ENCODE measurements around the gene IDI2. TPM values are rescaled to one million over a fixed set of nuclear protein-coding genes. Genes with fewer than 3 reads are reported as not detected.

IDI2 gene
- polyA plus RNA-seq, 1 donor = not detected

DNA sequence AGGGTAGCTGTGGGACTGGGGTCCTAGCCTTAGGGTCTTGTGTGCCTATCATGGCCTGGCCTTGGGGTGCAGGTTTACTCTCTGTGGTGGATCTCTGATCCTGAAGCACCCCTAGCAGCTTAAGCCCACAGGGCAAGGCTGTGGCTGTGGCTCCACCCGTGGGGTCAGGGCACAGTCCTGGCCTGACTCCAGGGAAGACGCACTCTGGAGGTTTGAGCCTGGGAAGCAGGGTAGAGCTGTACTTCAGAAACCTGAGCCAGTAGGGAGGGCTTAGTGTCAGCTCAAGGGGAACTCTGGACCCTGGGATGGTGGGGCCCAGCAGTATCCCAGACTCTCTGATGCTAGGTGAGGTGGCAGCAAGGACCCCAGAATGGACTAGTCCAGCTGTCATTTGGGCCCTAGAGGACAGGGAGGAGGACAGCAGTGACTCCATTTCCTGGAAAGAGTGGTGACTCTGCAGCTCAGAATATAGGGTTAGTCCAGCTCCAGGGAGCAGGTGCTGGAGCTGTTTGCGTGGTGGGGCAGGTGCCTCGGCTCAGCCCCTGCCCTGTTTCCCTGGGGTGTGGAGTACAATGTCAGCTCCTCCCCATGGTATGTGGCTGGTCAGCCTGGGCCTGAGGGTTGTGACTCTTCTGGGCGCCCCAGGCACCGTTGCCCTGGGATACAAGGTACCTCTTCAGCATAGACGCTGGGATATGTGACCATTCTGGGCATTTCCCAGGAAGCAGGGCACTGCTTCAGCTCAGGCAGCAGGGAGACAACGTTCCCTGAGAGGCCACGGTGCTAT is 21.6 kb downstream of the IDI2 start:
- no peak for DNase-seq

- DNase-seq = no peak
Observed at GRCh38 chr10:1002425-1003006, 23.1 kb downstream of the IDI2 start.

DNA sequence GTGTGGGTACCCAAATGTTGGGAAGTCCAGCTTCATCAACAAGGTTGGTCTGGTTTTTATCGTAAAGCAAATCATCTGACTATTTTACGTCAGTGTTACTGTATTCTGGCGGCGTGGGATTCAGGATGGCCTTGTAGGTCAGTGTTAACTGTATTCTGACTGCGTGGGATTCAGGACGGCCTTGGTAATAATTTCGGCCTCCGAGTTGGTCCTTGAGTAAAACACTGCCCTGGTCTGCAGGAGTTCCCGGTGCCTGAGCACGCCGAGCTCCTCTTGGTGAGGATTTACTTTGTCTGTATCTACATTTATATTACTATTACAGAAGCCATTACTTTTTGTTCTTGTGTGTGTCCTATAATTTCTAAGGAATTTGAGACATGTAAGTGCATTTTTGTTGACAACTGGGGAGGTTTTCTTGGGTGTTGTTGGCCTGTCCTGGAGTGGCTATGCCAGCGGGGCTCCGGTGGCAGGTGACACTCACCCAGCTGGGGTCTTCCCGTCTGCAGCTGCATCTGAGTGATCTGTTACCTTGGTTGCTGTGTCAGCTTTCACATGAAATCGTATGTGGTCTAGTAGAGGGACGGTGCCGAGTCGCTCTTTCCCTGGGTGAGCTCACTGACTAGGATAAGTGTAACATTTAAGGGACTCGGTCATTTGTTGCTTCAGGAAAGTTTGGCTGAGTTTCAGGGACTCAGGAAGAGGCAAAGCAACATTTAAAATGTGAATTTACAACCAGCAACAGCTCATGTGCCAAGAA is 28.2 kb downstream of the IDI2 start:
- no peak for DNase-seq

DNA sequence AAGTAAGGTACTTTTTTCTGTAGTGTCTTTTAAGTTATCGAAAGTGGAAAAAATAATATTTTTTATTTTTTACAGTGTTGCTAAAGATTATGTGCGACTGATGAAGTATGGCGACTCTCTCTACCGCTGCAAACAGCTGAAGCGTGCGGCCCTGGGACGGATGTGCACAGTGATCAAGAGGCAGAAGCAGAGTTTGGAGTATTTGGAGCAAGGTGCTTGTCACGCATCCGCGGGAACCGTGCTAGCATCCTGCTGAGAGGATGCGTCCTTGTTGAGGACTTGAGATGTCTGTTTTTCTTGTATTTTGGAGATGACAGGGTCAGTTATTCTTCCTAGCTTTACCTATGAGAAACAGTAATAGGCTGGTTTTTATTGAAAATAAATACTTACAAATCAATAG is 29.6 kb downstream of the IDI2 start:
- no peak for DNase-seq

GRCh38 chr10:995559-995926 is 30.1 kb downstream of the IDI2 start:
- DNase-seq = no peak

DNA sequence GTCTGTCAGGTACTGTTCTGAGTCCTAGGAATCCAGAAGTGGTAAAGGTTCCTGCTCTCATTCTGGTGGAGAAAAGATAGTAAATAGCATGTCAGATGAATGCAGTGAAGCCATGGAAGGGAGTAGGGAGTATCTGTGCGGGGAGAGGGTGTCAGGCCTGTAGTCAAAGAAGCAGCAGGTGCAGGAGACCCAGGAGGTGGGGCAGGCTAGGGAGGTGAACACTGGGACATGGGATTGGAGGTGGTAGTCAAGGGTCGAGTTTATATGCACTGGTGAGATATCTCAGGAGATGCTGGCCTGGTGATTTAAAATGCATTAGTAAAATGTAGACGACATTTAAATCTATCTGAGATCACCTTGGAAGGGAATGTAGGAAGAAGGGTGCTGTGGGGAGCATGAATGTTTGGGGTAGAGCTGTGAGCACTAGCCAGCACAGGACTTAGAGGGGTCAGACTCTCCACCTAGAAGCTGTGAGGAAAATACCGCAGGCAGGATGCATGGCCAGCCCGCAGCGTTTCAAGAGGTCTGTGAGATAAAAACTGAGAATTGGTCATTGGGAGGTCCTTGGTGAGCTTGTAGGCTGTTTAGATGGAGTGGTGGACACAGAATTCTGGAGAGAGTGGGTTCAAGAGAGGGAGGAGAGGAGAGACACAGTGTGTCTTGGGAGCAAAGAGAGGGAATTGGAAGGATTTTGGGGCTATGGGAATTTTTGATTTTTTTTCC is 30.7 kb downstream of the IDI2 start:
- no peak for DNase-seq

DNA sequence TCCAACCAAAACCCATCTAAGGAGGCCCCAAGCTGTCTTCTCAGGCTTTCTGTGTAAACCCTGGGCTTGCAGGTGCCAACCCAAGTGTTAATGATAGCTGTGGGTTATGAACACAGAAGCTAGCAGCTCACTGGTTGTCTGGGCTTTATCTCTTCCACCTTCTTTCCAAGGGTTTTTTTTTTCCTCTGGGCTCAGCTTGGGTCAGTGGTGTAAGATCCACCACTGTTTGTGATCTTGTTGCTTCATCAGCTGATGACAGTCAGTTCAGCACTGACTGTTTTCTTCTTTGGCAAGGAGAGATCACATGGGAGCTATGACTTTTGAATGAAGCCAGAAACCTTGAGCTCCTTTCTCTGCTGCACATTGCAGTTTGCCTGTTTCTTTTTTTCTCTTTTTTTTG is 32.8 kb downstream of the IDI2 start:
- DNase-seq = no peak

- no peak for DNase-seq
Observed at GRCh38 chr10:992467-992866, 33.2 kb downstream of the IDI2 start.

GRCh38 chr10:990808-991207 is 34.9 kb downstream of the IDI2 start:
- no peak for DNase-seq

DNA sequence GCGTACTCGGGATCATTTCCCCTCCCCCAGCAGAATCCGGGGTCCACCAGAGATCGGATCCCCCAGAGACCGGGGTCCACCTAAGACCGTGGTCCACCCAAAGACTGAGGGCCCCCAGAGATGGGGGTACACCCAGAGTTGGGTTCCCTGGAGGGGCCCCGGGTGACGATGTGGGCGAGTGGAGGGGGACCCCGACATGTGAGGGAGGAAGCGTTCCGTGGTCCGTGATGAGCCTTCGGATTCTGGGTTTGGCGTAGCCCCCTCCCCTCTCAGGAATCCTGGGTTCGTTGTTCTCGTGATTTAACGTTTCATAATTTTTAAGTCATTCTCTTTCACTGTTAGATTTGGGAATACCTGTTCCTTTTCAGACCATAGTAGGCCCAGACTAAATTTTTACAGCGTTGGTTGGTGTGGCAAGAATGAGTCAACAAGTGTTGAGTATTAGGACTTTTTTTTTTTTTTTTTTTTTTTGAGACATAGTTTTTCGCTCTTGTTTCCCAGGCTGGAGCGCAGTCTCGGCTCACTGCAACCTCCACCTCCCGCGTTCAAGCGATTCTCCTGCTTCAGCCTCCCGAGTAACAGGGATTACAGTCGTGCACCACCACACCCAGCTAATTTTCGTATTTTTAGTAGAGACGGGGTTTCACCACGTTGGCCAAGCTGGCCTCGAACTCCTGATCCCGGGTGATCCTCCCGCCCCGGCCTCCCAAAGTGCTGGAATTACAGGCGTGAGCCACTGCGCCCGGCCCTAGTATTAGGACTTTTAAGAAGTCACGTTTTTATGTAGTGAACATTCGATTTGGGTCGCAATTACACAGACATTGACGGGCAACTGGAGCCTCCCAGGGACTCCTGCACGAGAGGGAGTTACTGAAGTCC is 36.8 kb downstream of the IDI2 start:
- DNase-seq = no peak

DNA sequence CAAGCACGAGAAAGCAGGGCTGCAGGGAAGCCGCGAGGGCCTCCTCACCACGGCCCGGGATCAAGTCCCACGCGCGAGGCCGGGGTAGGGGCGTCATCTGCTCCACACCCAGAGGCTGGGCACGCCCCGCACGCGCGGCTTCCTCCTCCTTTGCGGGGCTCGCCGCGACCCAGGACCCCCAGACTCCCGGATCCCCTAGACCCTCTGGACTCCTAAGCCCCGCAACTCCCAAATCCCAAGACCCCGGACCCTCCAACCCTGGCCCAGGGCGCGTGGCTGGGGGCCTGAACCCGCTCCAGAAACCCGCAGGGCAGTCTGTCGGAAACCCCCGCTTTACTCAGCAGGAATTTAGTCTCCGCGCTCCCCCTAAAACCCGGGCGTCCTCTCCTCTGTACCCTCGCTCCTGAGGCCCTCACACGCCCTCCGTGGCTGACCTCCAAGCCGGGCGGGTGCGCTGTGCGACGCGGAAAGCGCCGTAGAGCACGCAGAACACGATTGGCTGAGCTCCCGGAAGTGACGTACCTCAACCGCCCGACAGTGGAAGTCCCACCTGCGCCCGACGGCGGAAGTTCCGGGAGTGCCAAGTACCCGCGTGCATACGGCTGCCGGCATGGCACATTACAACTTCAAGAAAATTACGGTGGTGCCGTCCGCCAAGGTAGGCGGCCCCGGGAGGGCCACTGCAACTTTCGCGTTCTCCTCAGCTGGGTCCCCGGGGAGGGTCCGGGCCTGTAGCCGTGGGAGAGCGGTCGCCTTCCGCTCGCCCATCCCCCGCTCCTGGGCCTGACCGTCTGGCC is 37.6 kb downstream of the IDI2 start, which contains the start of gene GTPBP4:
Gene GTPBP4, plus strand, starts transcription at position 565 of the 797 bp plus-strand sequence. Its CDS starts 46 bp downstream, at position 611.
- DNase-seq = peak; percentile 99

GRCh38 chr10:987620-987869 is 38.1 kb downstream of the IDI2 start:
- no peak for DNase-seq

- no peak for DNase-seq
Observed at GRCh38 chr10:986881-987619, 38.6 kb downstream of the IDI2 start.

DNA sequence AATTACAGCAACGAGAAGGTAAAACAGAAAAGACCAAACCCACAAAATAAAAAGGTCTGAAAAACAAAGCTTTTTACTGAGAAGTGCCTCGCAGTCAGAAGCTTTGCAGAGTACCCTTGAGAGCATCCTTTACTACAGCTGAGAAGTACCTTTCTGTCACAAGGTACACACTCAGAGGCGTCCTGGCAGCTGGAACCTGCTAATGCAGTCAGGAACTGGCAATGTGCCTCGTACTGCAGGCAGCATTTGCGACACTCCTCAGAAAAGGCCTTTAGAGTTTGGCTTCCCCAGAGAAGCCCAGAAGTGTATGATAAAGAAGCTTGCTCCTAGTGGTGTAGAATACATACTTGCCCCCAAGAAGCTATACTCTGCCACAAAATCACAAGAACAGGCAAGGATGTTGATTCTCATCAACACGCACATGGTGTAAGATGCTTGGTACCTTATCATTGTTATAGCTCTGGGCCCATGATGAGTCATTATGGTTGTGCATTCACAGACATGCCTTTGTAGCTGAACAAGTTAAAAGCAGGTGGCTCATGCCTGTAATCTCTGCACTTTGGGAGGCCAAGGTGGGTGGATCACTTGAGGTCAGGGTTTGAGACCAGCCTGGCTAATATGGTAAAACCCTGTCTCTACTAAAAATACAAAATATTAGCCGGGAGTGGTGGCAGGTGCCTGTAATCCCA is 39.4 kb downstream of the IDI2 start:
- no peak for DNase-seq

- no peak for DNase-seq
Observed at GRCh38 chr10:985361-985760, 40.3 kb downstream of the IDI2 start.

- DNase-seq = no peak
Observed at GRCh38 chr10:983971-984655, 41.5 kb downstream of the IDI2 start.

DNA sequence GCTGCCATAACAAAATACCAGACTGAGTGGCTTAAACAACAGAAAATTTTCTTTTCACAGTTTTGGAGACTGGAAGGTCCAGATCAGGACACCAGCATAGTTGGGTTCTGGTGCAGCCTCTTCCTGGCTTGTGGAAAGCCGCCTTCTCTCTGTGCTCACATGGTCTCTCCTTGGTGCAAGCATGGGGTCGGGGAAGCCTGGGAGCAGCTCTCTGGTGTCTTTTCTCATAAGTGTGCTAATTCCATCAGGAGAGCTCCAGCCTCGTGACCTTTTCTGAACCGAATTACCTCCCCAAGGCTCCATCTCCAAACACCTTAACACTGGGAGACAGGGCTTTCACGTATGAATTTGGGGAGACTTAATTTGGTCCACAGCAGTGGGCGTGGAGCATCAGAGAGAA is 42.3 kb downstream of the IDI2 start:
- no peak for DNase-seq

DNA sequence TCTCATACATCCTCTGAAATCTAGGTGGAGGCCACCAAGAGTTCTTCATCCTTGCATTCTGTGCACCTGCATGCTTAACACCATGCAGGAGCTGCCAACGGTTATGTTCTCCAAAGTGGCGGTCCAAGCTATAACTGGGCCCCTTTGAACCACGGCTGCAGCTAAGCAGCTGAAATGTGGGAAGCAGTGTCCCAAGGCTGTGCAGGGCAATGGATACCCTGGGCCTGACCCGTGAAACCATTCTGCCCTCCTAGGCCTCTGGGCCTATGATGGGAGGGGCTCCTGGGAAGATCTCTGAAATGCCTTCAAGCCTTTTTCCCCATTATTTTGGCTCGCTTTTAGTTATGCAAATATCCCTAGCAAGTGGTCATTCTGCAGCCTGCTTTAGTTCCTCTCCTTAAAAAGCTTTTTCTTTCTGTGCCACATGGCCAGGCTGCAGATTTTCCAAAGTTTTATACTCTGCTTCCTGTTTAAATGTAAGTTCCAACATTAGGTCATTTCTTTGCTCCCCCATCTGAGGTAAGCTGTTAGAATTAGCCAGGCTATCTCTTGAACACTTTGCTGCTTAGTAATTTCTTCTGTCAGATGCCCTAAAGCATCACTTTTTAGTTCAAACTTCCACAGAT is 45.1 kb downstream of the IDI2 start:
- no peak for DNase-seq
